Measurements from ENCODE around the gene BICC1.
A peak's percentile ranks its signal among the peaks of the same experiment; 100 is the strongest.

BICC1 gene

DNA sequence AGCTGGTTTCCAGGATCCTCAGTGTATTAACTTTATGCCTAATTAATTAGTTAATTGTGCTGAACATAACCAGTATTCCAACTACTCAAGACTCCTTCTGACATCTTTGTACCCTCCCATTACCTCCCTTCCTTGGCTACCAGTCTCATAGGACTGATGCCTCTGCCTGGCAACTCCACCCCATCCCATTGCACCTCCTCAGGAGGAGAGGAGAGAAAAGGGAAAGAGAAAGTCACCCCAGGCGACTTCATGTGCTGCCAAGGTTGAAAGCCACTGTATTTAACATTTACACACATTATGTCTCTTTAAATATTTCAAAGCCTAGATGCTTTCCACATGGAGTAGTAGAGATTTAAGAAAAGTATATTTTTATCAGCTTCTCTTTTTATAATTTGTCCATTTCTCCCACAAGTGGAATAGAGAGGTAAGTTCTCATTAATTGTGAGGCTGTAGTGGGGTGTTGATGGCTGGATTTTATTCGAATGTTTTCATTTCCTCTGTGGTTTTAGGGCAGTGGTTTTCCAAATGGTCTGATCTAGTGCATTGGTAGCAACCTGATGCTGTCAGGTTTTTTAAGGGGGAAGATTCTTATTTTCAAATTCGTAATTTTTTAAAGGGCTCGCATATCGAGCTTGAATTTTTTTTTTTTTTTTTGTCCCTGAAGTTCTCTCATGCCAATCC, 148.0 kb downstream of the BICC1 start:
- DNase-seq, result no peak

DNA sequence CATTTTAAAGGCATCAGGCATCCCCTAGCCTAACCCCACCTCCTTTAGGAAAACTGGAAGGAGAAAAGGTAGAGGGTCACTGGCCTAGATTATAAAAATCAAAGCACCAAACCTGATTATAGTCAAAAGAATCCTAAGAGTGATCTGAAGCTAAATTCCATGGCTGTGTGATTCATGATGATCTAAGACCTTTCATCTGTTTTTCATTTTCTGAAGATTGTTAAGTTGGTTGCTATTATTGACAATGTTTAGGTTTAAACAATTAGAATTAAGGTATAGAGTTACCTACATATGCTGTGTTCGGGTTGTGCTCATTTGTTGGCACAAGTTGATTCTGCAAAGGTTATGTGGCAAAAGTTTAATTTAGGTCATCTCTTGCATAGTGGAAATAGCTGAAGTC, 148.7 kb downstream of the BICC1 start:
- no peak for DNase-seq

DNA sequence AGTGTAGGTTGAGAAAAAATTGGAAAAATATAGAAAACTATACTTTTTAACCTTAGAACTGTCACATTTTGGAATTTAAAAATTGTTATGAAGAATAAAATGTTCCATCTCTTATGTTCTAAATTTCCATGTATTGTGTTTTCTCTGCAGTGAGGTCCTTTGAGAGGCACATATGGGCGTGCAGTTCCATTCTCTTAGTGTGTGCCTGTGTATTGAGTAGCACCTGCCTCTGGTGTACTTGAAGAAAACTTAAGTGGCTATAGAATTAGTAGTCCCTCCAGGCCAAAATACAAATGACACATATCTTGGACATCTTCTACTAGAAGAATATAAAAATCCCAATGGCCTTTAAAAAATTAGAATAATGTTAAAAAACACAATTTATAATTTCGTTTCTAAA, 149.2 kb downstream of the BICC1 start:
- DNase-seq, result no peak

DNA sequence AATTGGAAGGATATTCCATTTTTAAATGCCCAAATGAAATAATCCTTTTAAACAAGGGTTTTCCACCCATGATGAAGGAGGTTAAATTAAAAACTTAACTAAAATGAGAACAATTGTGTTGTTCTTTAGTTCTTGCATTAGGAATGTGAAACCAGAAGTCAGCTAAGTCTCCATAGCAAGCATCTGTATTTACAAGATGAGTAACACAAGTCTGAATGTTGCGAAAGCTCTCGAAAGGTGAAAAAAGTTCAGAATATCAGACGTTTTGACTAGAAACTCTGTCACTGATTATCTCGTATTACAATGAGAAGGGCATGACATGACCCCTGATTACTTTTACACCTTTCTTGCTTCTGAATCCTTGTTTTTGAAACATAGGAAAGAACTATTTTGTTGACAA, 149.6 kb downstream of the BICC1 start:
- DNase-seq, result peak in 1 of 2 donors; percentile 68

DNA sequence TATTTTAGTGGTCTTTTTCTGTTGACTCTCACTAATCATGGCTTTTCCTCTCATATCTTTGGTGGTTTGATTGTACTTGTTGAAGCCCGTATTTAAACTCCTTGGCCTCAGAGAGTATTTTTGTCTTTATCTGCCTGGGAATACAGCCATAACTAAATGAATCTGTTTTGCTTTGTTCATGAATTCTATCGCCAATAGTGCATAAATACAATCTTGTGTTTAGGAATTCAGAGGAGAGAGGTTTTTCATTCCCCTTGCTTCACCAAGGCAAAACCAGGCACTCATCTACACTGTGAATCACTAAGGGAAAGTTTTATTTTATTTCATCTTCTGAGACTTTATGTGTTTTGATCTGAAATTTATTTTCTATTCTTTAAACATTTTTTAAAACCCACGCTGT, 152.7 kb downstream of the BICC1 start:
- DNase-seq, result no peak

DNA sequence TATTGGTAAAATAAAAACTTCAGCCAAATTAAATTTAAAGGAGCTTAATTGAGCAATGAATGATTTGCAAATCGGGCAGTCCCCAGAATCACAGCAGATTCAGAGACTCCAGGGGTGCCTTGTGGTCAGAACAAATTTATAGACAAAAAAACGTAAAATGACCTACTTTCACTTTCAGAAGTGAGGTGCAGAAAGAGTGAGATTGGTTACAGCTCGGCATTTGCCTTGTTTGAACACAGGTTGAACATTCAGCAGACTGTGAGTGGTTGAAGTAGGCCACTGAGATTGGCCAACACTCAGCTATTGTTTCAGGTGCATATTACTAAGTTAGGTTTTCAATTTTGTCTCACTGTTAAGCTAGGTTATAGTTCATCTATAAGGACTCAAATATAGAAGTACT, 153.4 kb downstream of the BICC1 start:
- no peak for DNase-seq

DNA sequence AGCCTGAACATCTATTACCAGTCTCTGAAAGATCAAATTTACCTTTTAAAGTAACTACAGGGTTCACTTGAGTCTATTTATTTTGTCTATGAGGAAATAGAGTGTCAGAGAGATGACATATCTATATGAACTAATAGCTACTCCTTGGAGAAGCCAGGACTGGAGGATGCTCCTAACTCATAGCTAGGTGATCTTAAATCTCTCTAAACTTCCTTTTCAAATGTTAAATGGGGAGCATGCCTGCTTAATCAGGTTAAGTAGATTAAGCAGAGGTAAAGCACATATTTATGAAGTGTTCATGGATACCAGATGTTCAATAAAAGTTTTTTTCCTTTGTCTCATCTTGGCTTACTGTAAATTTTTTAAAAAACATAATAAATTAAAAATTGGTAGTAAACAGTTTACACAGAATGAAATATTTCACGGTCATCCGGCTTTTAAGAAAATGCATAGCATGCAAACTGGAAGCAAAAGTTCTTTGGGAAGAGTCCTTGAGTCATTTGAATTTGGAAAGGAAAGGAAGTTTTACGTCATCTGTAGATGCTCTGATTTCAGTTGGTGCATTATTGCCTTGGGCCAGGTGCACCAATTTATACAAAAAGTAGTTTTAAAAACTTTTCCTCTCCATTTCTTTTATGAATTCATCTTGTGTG, 155.1 kb downstream of the BICC1 start:
- no peak for DNase-seq

DNA sequence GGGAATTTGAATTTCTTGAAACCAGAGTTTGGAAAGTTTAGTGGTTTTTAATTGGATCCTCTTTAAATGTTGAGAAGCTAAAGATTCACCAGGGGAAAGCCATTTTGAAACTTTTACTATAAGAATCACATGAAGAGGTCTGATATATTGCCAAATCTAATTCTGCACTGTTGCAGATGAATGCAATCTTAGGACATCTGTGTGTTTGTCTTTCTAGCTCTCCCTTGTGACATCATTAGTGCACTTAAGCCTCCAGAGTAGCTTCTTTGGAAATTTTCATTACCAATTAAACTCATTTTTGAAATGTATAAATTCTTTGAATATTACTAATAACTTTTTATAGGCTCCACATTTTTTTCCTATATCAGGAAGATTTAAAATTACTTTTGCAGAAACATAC, 160.2 kb downstream of the BICC1 start:
- DNase-seq, result no peak

DNA sequence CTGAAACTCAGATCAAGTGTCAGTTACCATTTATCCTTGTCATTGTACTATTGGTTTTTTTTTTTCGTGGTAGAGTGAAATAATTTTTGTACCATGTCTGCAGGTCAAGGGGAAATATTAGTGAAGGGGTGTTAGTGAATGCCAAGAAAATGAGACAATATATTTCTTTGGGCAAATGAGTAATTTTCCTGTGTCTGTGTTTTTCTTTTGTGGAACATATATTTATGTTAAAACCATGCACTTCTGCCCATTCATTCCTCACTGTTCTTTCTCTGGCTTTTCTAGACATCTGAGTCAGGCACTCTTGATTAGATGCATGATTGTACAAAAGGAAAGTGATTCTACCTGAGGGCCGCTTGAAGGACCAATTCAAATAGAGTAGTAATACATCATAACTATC, 161.6 kb downstream of the BICC1 start:
- no peak for DNase-seq

DNA sequence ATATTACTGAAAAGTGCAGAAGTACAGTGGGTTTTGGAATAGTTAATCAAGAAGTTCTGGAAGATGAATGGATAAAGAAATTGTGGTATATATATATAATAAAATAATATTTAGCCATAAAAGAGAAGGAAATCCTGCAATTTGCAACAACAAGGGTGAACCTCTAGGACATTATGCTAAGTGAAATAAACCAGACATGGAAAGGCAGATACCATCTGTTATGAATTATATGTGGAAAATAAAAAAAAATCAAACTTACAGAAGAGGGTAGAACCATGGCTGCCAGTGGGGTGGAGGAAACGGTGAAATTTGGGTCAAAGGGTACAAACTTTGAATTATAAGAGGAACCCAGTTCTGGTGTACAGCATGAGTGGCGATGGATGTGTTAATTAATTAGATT, 162.6 kb downstream of the BICC1 start:
- DNase-seq, result no peak

DNA sequence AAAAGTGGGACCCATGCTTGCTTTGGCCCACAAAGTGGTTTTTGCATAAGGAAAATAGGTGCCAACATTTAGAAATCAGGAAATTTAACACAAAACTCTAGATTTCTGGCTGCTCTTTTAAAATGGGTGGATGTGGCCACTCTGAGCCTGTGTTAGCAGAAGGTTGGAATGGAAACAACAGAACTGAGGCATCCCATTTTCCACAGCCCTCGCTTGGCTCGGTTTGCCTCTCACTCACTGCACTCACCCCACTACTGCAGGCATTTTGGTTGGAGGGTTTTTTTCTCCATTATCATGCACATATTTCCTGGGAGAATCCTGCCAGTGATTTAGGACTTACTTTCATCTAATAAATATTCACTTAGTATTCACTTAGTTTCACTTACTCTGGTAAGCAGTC, 178.9 kb downstream of the BICC1 start:
- DNase-seq, result no peak

DNA sequence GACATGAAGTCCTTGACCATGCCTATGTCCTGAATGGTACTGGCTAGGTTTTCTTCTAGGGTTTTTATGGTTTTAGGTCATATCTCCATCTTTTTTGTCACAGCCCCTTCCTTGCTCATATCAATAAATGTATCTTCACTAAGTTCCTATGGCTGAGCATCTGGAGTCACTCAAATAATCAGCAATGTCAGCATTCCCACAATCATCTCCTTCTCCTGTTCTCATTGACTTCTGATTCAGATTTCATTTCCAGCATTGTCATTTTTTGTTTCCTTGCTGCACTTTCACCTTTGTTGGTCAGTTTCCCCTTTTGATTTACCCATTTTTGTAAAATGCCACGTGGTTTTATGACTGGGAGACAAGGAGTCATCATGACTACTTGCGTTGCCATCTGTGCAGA, 181.2 kb downstream of the BICC1 start:
- DNase-seq, result no peak

DNA sequence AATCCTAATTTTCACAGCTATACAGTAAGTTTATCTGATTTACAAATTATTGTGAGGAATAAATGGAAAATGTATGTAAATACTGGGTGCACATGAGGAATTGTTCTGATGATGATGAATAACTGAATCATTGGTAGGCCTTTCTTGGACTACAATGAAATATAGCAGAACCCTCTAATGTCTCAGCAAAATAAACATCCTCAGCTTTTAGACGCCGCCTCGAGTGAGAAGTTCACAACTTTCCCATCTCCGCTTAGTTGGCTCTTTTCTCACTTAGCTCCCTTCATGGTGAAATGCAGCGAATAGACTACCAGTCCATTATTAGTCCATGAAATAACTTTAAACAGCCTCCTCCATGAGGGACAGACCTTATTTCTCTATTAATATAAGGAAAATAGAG, 182.3 kb downstream of the BICC1 start:
- no peak for DNase-seq

DNA sequence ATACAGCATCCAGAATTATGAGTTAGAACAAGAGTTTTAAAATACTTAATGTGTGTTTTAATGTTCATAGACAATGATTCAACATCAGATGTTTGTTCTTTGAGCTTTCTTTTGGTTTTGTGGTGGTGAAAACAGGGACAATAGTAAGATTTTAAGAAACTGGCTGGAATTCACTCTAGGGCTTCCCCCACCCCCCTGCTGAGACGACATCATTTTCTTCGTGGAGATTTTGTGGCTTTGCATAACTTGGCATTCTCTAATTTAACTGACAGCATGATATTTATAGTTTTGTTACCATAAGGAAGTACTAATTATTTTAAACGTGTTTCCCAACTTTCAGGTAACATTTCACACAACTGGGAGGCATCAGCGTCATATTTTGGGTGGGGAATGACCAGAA, 184.1 kb downstream of the BICC1 start:
- no peak for DNase-seq

DNA sequence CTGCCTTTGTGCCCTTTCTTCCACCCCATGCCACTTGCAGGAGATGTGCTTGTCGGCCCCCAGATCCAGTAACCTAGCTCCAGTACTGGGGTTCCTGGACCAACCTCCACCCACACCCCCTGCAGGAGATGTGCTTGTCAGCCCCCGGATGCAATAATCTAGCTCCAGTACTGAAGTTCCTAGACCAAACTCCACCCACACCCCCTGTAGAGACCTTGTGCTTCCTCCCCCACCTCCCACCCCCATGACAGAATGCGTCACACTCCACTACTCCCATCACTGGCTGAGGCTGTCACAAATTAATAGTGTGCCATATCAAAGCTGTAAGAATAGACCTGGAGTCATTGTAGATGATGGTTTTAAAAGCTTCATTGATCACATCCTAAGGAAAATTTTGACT, 185.0 kb downstream of the BICC1 start:
- DNase-seq, result no peak

DNA sequence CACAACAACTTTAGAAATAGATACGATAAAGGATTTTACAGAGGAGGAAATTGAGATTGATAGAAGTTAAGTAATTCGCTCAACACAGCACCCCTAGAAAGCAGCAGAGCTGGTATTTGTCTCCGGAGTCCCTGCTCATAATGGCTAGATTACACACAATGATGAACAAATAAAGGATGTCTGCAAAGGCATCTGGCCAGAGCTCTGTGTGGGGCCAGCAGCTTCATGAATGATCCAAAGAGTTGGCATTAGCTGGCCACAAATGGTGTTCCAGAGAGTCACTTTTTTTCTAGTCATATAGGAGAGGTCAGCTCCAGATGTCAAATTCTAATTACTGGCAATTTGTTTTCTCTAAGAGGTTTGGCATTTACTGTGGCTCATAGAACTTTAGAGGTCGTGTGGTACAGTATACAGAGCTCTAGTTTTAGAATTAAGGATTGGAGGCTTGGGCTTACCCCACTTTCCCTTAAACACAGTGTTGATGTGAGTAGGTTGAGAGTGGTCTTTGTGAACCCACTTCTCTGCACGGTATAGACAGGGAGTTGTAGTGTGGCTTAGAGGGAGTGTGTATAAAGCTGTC, 186.2 kb downstream of the BICC1 start:
- no peak for DNase-seq

DNA sequence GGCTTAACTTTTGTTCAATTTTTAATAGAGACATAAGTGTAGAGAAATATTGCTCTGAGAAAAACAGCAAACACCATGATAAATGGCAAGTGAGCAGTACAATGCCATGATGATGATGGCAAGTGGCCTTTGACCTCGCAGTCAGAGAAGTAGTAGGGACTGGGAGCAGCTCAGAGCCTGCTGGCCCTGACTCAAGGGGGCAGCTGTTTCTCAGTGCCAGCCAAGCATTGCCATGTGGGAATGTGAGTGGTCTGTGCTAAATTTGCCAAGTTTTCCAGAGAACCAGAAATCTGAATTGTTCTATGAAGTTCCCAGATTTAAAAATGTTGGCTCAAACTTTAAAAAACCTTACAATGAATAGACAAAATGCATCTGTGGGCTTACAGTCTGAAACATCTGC, 187.9 kb downstream of the BICC1 start:
- no peak for DNase-seq

DNA sequence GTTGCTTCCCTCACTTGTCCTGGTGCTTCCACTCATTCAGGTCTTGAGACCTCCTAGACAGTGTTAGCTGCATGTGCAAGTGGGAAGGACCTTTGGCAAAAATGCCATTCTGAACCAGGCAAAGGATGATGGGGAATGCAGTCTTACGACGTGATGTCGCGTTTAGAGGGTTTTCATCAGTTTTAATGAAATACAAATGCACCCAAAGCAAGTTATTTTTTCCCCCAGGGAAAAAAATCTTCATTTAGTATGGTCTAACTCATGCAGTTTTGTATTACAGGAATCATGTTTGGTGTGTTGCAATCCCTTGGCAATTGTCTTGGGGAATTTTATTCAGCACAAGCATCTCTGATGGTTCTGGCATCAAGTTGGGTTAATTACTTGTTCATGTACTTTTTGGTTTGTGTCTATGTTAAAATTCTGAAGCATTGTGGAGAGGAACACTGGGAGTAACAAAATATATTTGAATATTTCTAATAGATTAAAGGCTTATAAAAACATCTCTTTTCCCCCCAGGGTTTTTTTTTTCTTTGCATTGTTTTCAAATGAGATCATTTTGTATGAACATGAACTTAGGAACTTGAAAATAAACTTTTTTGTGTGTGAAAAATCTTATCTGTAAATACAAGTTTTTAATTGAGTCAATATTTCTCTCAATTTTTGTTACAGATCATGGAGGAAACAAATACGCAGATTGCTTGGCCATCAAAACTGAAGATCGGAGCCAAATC, 188.9 kb downstream of the BICC1 start:
- DNase-seq, result no peak

DNA sequence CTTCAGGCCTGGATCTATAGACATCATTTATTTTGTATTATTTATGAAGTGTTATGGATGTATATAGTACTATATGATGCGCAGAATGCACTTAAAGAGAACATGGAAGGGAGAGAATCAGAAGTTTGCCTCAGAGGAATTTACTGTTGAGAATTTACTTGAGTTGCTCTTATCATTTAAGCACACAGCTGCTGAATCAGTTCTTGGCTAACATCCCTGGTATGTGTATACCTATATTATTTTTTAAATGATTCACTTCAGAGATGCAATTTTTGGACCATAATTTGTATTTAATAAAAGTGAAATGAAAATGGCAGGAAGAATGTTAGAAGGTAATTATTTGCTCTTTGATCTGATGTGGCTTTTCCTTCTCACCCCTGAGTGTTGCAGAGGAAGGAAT, 191.6 kb downstream of the BICC1 start:
- no peak for DNase-seq

DNA sequence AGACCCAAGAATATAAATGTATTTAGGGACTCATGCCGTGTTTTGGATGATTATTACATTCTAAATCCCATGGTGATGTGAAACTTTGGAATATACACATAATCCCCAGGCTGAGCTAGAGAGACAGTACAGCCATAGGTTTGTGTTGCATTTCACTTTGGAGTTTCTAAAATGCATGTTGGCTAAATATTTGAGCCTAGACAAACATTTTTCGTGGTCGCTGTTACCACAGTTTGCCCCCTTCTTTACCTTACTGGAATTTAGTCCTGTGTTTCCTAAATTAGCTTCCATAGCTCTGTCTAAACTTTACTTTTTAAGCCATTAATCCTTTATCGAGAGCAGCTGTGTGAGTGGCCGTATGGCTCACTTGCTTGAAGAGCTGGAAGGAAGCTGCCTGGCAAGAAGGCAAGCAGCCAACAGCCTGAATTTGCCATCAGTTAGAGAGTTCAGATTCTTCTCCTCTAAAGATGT, 192.0 kb downstream of the BICC1 start:
- DNase-seq, result no peak

DNA sequence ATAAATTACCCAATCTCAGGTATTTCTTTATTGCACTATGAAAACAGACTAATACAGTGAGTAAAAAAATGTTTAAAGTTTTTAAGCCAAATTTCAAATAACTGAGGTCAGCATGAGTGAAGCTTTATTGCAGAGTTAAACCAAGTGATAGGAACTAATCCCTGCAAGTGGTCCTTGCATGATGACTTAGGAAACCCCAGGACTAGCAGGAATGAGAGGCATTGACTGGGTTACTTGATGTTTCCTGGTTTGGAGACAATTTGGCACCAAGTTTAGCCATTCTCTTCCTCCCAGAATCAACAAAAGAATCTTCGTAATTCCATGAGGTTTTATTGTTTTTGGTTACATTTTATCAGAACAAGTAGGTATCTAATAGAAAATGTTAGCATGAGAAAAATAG, 194.2 kb downstream of the BICC1 start:
- DNase-seq, result no peak

DNA sequence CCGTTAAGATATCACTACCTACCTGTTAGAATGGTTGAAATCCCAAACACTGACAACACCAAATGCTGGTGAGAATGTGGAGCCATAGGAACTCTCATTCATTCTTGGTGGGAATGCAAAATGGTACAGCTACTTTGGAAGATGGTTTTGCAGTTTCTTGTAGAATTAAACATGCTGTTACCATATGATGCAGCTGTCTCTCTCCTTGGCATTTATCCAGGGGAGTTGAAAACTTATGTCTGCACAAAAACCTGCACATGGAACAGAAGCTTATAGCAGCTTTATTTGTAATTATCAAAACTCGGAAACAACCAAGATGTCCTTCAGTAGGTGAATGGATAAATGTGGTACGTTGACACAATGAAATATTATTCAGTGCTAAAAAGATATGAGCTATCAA, 199.5 kb downstream of the BICC1 start:
- no peak for DNase-seq

DNA sequence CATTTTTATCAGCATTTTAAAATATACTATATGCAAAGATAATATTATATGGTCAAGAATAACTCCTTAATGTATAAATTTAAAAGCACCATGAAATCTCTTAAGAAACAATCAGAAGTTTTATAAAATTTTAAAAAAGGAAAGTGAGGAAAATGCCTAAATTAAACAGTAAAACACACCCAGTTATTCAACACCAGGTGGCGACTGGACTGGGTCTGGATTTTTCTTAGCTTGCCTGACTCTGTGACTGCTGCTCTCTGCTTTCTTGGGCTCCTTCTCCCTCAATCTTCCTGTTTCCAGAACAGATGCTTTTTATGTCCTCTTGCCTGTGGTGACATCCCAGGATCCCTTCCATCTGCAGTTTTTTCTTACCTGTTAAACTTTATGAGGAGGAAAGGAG, 200.3 kb downstream of the BICC1 start:
- DNase-seq, result no peak

DNA sequence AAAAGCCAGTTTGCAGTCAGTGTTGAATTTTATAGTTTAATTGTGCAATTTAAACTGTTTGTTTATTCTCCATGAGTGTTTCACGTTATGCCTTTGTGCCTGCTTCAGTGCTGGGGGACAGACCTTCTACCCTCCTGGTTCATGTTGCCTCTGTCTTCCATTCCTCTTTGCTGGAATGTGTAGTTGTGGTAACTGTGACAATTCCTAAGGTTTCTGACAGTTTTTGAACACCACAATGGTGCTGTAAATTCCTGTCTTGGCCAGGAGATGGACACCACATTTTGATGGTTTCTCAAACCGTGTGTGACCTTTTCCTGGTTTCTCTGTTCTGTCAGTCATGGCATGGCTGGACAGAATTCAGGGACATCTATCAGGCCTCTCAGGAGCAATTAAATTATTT, 201.7 kb downstream of the BICC1 start:
- DNase-seq, result no peak

Measured in inflammatory macrophage (primary cell).